Mesodermal cell (in vitro differentiated cells): Measurements from ENCODE around the gene TMPRSS7.

Experiments
- H3K27ac ChIP-seq: 2 replicates; pipeline ENCODE4 v1.7.0; 2013; ENCODE audit warnings: mild to moderate bottlenecking, low read depth, low read length, moderate library complexity; ENCODE audit not compliant: severe bottlenecking
- H3K36me3 ChIP-seq: 2 replicates; pipeline ENCODE4 v1.7.1; 2013; ENCODE audit warnings: mild to moderate bottlenecking, low read length, moderate library complexity; ENCODE audit not compliant: control insufficient read depth, insufficient read depth
- H3K4me1 ChIP-seq: one replicate; pipeline ENCODE4 v1.7.1; 2013; ENCODE audit warnings: mild to moderate bottlenecking, low read length; ENCODE audit not compliant: insufficient read depth, control insufficient read depth, poor library complexity, severe bottlenecking
- H3K4me3 ChIP-seq: 2 replicates; pipeline ENCODE4 v1.7.0; 2013; ENCODE audit warnings: low read length, control low read depth, mild to moderate bottlenecking; ENCODE audit not compliant: insufficient read depth, poor library complexity, severe bottlenecking; ENCODE audit errors: extremely low read depth
- H3K9me3 ChIP-seq: 2 replicates; pipeline ENCODE4 v1.7.1; 2013; ENCODE audit warnings: mild to moderate bottlenecking, low read length, moderate library complexity; ENCODE audit not compliant: control insufficient read depth
- WGBS, 2 experiments: methylation state at CpG; one replicate each; pipeline ENCODE4 v1.1.5; 2013; ENCODE audit warnings: missing lambda C conversion rate in 2 of 2; ENCODE audit not compliant: insufficient coverage in 2 of 2; 5-methylcytosine and 5-hydroxymethylcytosine counted together

Gene TMPRSS7

GRCh38 chr3:112002096-112002971 is 32.2 kb upstream of the TMPRSS7 start:
- Histone ChIP-seq H3K36me3 (no peaks in the 10 kb centered on the region), H3K9me3 (no peaks in the 10 kb centered on the region), H3K4me3 (no peak overlapping the region), H3K27ac (no peak overlapping the region), H3K4me1 (peaks cover 18% of the 10 kb centered on the region)
- WGBS, 2 experiments, result 56 to 65% methylated on average over 2 to 3 of the region's 8 CpGs

GRCh38 chr3:112003321-112004080 is 31.0 kb upstream of the TMPRSS7 start:
- H3K36me3 ChIP-seq, result no peaks in the 10 kb centered on the region
- H3K27ac ChIP-seq, result no peak overlapping the region
- no peaks in the 10 kb centered on the region for H3K9me3 ChIP-seq
- H3K4me1 ChIP-seq, result peaks cover 25% of the 10 kb centered on the region
- WGBS, 2 experiments, result 85 to 100% methylated on average over 1 of the region's 4 CpGs
- no peak overlapping the region for H3K4me3 ChIP-seq

GRCh38 chr3:112004187-112004586 is 30.3 kb upstream of the TMPRSS7 start:
- peaks cover 25% of the 10 kb centered on the region for H3K4me1 ChIP-seq
- H3K36me3 ChIP-seq, result no peaks in the 10 kb centered on the region
- 85 to 100% methylated on average over 1 of the region's 2 CpGs for WGBS, 2 experiments
- H3K27ac ChIP-seq, result no peak overlapping the region
- no peaks in the 10 kb centered on the region for H3K9me3 ChIP-seq
- H3K4me3 ChIP-seq, result no peak overlapping the region

GRCh38 chr3:112004669-112005068 is 29.9 kb upstream of the TMPRSS7 start:
- peaks cover 25% of the 10 kb centered on the region for H3K4me1 ChIP-seq
- H3K36me3 ChIP-seq, result no peaks in the 10 kb centered on the region
- no peak overlapping the region for H3K27ac ChIP-seq

GRCh38 chr3:112005091-112005672 is 29.4 kb upstream of the TMPRSS7 start:
- H3K9me3 ChIP-seq, result no peaks in the 10 kb centered on the region
- no peak overlapping the region for H3K4me3 ChIP-seq
- peaks cover 25% of the 10 kb centered on the region for H3K4me1 ChIP-seq
- WGBS, 2 experiments, result 73 to 90% methylated on average over 2 to 3 of the region's 4 CpGs
- H3K36me3 ChIP-seq, result no peaks in the 10 kb centered on the region
- no peak overlapping the region for H3K27ac ChIP-seq

More at GRCh38 chr3:112004669-112005068, 29.9 kb upstream of the TMPRSS7 start:
- 91 to 100% methylated on average over 2 of the region's 2 CpGs for WGBS, 2 experiments
- Histone ChIP-seq H3K4me3 (no peak overlapping the region), H3K9me3 (no peaks in the 10 kb centered on the region)

GRCh38 chr3:112007633-112008032 is 26.9 kb upstream of the TMPRSS7 start:
- no peak overlapping the region for H3K27ac ChIP-seq
- WGBS, 2 experiments, result no CpG with 5 or more reads among the region's 1 CpG
- no peaks in the 10 kb centered on the region for H3K36me3 ChIP-seq
- H3K4me1 ChIP-seq, result peaks cover 8% of the 10 kb centered on the region
- no peaks in the 10 kb centered on the region for H3K9me3 ChIP-seq
- H3K4me3 ChIP-seq, result no peak overlapping the region

- WGBS, 2 experiments, result no CpG with 5 or more reads among the region's 2 CpGs
- Histone ChIP-seq H3K9me3 (no peaks in the 10 kb centered on the region), H3K4me1 (peaks cover 8% of the 10 kb centered on the region), H3K4me3 (no peak overlapping the region), H3K36me3 (no peaks in the 10 kb centered on the region), H3K27ac (no peak overlapping the region)
These were observed 24.9 kb upstream of the TMPRSS7 start for GRCh38 chr3:112009670-112010069.

- Histone ChIP-seq H3K36me3 (no peaks in the 10 kb centered on the region), H3K4me3 (no peak overlapping the region), H3K4me1 (peaks cover 8% of the 10 kb centered on the region), H3K27ac (no peak overlapping the region), H3K9me3 (no peaks in the 10 kb centered on the region)
- 88 to 100% methylated on average over 2 of the region's 3 CpGs for WGBS, 2 experiments
These were observed 23.9 kb upstream of the TMPRSS7 start for GRCh38 chr3:112010636-112011035.

- Histone ChIP-seq H3K4me3 (no peak overlapping the region), H3K4me1 (peaks cover 8% of the 10 kb centered on the region), H3K9me3 (no peaks in the 10 kb centered on the region), H3K36me3 (no peaks in the 10 kb centered on the region), H3K27ac (no peak overlapping the region)
- 88 to 91% methylated on average over 3 to 4 of the region's 6 CpGs for whole genome bisulfite sequencing, 2 experiments
These were observed 23.1 kb upstream of the TMPRSS7 start for GRCh38 chr3:112011376-112011940.

GRCh38 chr3:112012205-112012992 is 22.1 kb upstream of the TMPRSS7 start:
- H3K36me3 ChIP-seq, result no peaks in the 10 kb centered on the region
- H3K9me3 ChIP-seq, result no peaks in the 10 kb centered on the region
- peaks cover 6% of the 10 kb centered on the region for H3K4me1 ChIP-seq
- 100% methylated on average over 1 of the region's 6 CpGs for WGBS, 2 experiments
- H3K4me3 ChIP-seq, result no peak overlapping the region
- H3K27ac ChIP-seq, result no peak overlapping the region
